AG20443 (cell line): ENCODE measurements around the gene ANXA2.
"Not testable (repeated sequence)": the region's sequence is repeated elsewhere in the genome, so short reads cannot be mapped to it uniquely, and the experiment has no call there.

ENCODE experiments used
- DNase-seq: peaks from one replicate; pipeline ENCODE4 v3.0.0; 2012; ENCODE audit warnings: low spot score, mixed read lengths

The ANXA2 gene

GRCh38 chr15:60343221-60343970 lies 54.4 kb downstream of the ANXA2 start:
- no peak for DNase-seq

GRCh38 chr15:60340207-60340921 lies 57.4 kb downstream of the ANXA2 start:
- peak; percentile 63 for DNase-seq

- DNase-seq: no peak
Measured at GRCh38 chr15:60339236-60339635, 58.5 kb downstream of the ANXA2 start.

- no peak for DNase-seq
Measured at GRCh38 chr15:60338810-60339209, 59.0 kb downstream of the ANXA2 start.

- no peak for DNase-seq
Measured at GRCh38 chr15:60337076-60337475, 60.7 kb downstream of the ANXA2 start.

- DNase-seq: not testable (repeated sequence)
Measured at GRCh38 chr15:60335296-60335695, 62.5 kb downstream of the ANXA2 start.

- peak; percentile 41 for DNase-seq
Measured at GRCh38 chr15:60328852-60329443, 68.8 kb downstream of the ANXA2 start.

- peak; percentile 54 for DNase-seq
Measured at GRCh38 chr15:60326824-60327654, 70.7 kb downstream of the ANXA2 start.

- DNase-seq: no peak
Measured at GRCh38 chr15:60326343-60326742, 71.4 kb downstream of the ANXA2 start.

- no peak for DNase-seq
Measured at GRCh38 chr15:60325905-60326304, 71.9 kb downstream of the ANXA2 start.

- DNase-seq: no peak
Measured at GRCh38 chr15:60324706-60325438, 72.9 kb downstream of the ANXA2 start.

- DNase-seq: no peak
Measured at GRCh38 chr15:60323322-60323721, 74.5 kb downstream of the ANXA2 start.

- no peak for DNase-seq
Measured at GRCh38 chr15:60320365-60320764, 77.4 kb downstream of the ANXA2 start.

- DNase-seq: no peak
Measured at GRCh38 chr15:60318216-60318867, 79.4 kb downstream of the ANXA2 start.

- no peak for DNase-seq
Measured at GRCh38 chr15:60316961-60317360, 80.8 kb downstream of the ANXA2 start.

- no peak for DNase-seq
Measured at GRCh38 chr15:60315878-60316277, 81.9 kb downstream of the ANXA2 start.

- no peak for DNase-seq
Measured at GRCh38 chr15:60313906-60314305, 83.9 kb downstream of the ANXA2 start.

GRCh38 chr15:60307034-60307433 lies 90.8 kb downstream of the ANXA2 start:
- DNase-seq: no peak

- no peak for DNase-seq
Measured at GRCh38 chr15:60301024-60301423, 96.8 kb downstream of the ANXA2 start.

- peak; percentile 39 for DNase-seq
Measured at GRCh38 chr15:60299452-60300047, 98.2 kb downstream of the ANXA2 start.
